ELF-1 (cell line): ENCODE measurements around the gene DPF1.

ENCODE experiments used
- DNase-seq: peaks from one replicate; pipeline ENCODE4 v3.0.0-alpha.2; 2016; ENCODE audit warnings: low read depth, low spot score

Gene DPF1

GRCh38 chr19:38201731-38202130 is 22.3 kb downstream of the DPF1 start:
- no peak for DNase-seq

GRCh38 chr19:38199340-38199739 is 24.7 kb downstream of the DPF1 start:
- no peak for DNase-seq

- no peak for DNase-seq
Measured at GRCh38 chr19:38197937-38198704, 25.9 kb downstream of the DPF1 start.

GRCh38 chr19:38196948-38197656 is 26.9 kb downstream of the DPF1 start:
- DNase-seq = no peak

GRCh38 chr19:38196245-38196837 is 27.7 kb downstream of the DPF1 start:
- DNase-seq = no peak

- DNase-seq = no peak
Measured at GRCh38 chr19:38195237-38195636, 28.8 kb downstream of the DPF1 start.

- DNase-seq = no peak
Measured at GRCh38 chr19:38194061-38194701, 29.8 kb downstream of the DPF1 start.

- DNase-seq = no peak
Measured at GRCh38 chr19:38193445-38193844, 30.6 kb downstream of the DPF1 start.

GRCh38 chr19:38191747-38192146 is 32.3 kb downstream of the DPF1 start:
- DNase-seq = no peak

- DNase-seq = no peak
Measured at GRCh38 chr19:38190793-38191192, 33.2 kb downstream of the DPF1 start.

GRCh38 chr19:38190061-38190460 is 34.0 kb downstream of the DPF1 start:
- DNase-seq = no peak

GRCh38 chr19:38185562-38185961 is 38.5 kb downstream of the DPF1 start:
- DNase-seq = no peak

GRCh38 chr19:38184815-38185214 is 39.2 kb downstream of the DPF1 start:
- DNase-seq = no peak

- DNase-seq = peak; percentile 80
Measured at GRCh38 chr19:38183251-38183897, 40.6 kb downstream of the DPF1 start.

GRCh38 chr19:38182536-38183210 is 41.3 kb downstream of the DPF1 start:
- DNase-seq = no peak

- DNase-seq = no peak
Measured at GRCh38 chr19:38180071-38180470, 44.0 kb downstream of the DPF1 start.

- DNase-seq = no peak
Measured at GRCh38 chr19:38175422-38175821, 48.6 kb downstream of the DPF1 start.

- DNase-seq = no peak
Measured at GRCh38 chr19:38173291-38174041, 50.6 kb downstream of the DPF1 start.

GRCh38 chr19:38172001-38172400 is 52.0 kb downstream of the DPF1 start:
- no peak for DNase-seq

GRCh38 chr19:38170334-38170733 is 53.7 kb downstream of the DPF1 start:
- no peak for DNase-seq
